G401 (cell line): ENCODE results near the gene GNL3. TPM values are rescaled to one million over a fixed set of nuclear protein-coding genes. Genes with fewer than 3 reads are reported as not detected.
"Not testable (repeated sequence)": the region's sequence is repeated elsewhere in the genome, so short reads cannot be mapped to it uniquely, and the experiment has no call there.

ENCODE experiments used
- DNase-seq: peaks from one replicate; pipeline ENCODE4 v3.0.0-alpha.2; 2015; ENCODE audit warnings: low spot score
- in situ Hi-C: cut with HindIII; loops from 2 replicates; pipeline ENCODE4 v1.10.0; 2016; ENCODE audit warnings: low sequenced_read_pairs, mixed read lengths
- total RNA-seq: library from RNA; depleted of rRNA; stranded (reverse); fragments of >200 nt; shearing (Covaris generic); gene quantifications from 2 replicates; pipeline ENCODE4 v1.2.3, GENCODE V29; 2014

GNL3 gene
- total RNA-seq, 1 experiment from 2014 or later = 216 TPM

GRCh38 chr3:52712291-52713212 is 26.7 kb downstream of the GNL3 start:
- DNase-seq = no peak
- in situ Hi-C loops = no loop called here

GRCh38 chr3:52714335-52715302 is 28.8 kb downstream of the GNL3 start:
- in situ Hi-C loops = no loop called here
- DNase-seq = no peak

GRCh38 chr3:52715714-52716305 is 30.0 kb downstream of the GNL3 start:
- in situ Hi-C loops = no loop called here
- DNase-seq = no peak

GRCh38 chr3:52719618-52720017 is 33.8 kb downstream of the GNL3 start:
- in situ Hi-C loops = no loop called here
- no peak for DNase-seq

- DNase-seq = no peak
- in situ Hi-C loops = no loop called here
Observed at GRCh38 chr3:52721002-52721729, 35.3 kb downstream of the GNL3 start.

GRCh38 chr3:52721730-52722008 is 35.8 kb downstream of the GNL3 start:
- in situ Hi-C loops = no loop called here
- no peak for DNase-seq

GRCh38 chr3:52722491-52722890 is 36.7 kb downstream of the GNL3 start:
- DNase-seq = no peak
- in situ Hi-C loops = no loop called here

- in situ Hi-C loops = no loop called here
- DNase-seq = no peak
Observed at GRCh38 chr3:52723935-52724334, 38.1 kb downstream of the GNL3 start.

GRCh38 chr3:52724511-52724910 is 38.7 kb downstream of the GNL3 start:
- in situ Hi-C loops = no loop called here

GRCh38 chr3:52728753-52729152 is 42.9 kb downstream of the GNL3 start:
- in situ Hi-C loops, DNase-seq: not testable (repeated sequence)

More at GRCh38 chr3:52724511-52724910, 38.7 kb downstream of the GNL3 start:
- DNase-seq = no peak

- in situ Hi-C loops = no loop called here
- DNase-seq = no peak
Observed at GRCh38 chr3:52730681-52731080, 44.8 kb downstream of the GNL3 start.

GRCh38 chr3:52731590-52731989 is 45.8 kb downstream of the GNL3 start:
- DNase-seq = no peak
- in situ Hi-C loops = no loop called here

GRCh38 chr3:52733256-52733891 is 47.5 kb downstream of the GNL3 start:
- no peak for DNase-seq
- in situ Hi-C loops = no loop called here

- in situ Hi-C loops = no loop called here
- no peak for DNase-seq
Observed at GRCh38 chr3:52739730-52740129, 53.9 kb downstream of the GNL3 start.

- in situ Hi-C loops = no loop called here
- peak; percentile 27 for DNase-seq
Observed at GRCh38 chr3:52742418-52743041, 56.7 kb downstream of the GNL3 start.

- in situ Hi-C loops = no loop called here
- no peak for DNase-seq
Observed at GRCh38 chr3:52743152-52743551, 57.3 kb downstream of the GNL3 start.

- in situ Hi-C loops = no loop called here
- no peak for DNase-seq
Observed at GRCh38 chr3:52743721-52744120, 57.9 kb downstream of the GNL3 start.
